ENCODE data around the gene MRGPRG. TPM values are rescaled to one million over a fixed set of nuclear protein-coding genes. Genes with fewer than 3 reads are reported as not detected.
A peak's percentile ranks its signal among the peaks of the same experiment; 100 is the strongest.

Gene MRGPRG
- total and polyA plus RNA-seq, 7 donors = not detected

DNA sequence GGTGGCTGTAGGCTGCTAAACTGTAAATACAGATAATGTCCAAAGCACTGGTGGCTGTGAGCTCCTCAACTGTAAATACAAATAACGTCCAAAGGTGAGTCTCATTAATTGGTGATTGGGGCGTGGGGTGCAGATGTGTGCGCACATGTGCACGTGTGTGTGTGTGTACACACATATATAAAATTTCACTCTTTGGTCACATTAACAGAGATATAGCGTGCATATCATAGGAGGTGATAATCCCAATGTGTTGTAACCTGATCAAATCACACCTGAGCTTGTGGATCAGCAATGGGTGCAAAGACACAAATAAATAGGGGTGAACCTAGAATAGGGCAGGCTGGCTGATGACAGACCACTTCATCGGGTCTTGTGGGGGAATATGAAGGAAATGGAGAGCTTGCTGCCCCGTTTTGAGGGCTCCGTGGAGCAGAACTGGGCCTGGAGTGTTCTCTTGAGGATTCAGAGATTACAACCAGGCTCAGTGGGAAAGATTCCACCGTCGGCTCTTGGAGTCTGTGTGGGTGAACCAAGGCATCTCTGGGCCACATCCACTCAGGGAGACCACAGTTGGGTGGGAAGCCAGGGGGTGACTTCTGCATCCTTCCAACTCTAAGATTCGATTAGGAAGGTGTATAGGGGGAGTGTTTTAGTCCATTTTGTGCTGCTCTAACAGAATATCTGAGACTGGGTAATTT is 28.6 kb downstream of the MRGPRG start:
- no peak overlapping the region for H3K27ac ChIP-seq
- no peaks in the 10 kb centered on the region for H3K4me1 ChIP-seq
- no peaks in the 10 kb centered on the region for H3K27me3 ChIP-seq
- no peaks in the 10 kb centered on the region for H3K9me3 ChIP-seq
- 85 to 91% methylated on average over 11 of the region's 11 CpGs for WGBS, 2 donors
- no peak overlapping the region for H3K4me3 ChIP-seq
- peak; percentile 57 for DNase-seq
- TF ChIP-seq, protein P1, sequence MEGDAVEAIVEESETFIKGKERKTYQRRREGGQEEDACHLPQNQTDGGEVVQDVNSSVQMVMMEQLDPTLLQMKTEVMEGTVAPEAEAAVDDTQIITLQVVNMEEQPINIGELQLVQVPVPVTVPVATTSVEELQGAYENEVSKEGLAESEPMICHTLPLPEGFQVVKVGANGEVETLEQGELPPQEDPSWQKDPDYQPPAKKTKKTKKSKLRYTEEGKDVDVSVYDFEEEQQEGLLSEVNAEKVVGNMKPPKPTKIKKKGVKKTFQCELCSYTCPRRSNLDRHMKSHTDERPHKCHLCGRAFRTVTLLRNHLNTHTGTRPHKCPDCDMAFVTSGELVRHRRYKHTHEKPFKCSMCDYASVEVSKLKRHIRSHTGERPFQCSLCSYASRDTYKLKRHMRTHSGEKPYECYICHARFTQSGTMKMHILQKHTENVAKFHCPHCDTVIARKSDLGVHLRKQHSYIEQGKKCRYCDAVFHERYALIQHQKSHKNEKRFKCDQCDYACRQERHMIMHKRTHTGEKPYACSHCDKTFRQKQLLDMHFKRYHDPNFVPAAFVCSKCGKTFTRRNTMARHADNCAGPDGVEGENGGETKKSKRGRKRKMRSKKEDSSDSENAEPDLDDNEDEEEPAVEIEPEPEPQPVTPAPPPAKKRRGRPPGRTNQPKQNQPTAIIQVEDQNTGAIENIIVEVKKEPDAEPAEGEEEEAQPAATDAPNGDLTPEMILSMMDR (IDR thresholded peaks at IDR 0.05) = no peak
- H3K36me3 ChIP-seq = no peaks in the 10 kb centered on the region
- intact Hi-C loops (cut with DNase I) = no loop called here

DNA sequence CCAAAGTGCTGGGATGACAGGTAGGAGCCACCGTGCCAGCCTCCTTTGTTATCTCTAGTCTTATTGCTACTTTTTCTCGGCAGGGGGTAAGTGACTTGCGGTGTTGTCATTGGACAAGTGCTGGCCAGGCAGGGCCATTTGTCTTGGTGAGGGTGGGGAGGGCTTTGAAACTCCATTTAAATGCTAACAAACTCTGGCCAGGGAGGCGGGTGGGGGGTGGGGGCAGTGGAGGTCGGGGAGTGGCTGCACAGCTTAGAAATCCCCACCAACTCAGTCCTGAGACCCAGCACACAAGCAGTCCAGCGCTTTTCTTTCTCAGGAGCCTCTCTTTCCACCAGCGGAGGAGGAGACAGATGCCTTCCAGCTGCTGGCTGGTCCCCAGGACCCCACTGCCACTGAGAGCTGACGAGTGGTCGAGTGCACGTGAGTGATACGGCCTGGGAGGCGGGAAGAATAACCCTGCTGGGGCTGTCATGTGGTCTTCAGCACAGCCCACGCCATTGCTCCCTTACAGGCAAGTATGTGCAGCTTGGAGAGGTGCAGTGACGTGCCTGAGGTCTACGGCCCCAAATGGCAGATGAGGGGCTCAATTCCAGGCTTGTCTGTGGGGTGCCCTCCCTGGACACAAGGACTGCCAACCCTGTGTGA is 29.3 kb downstream of the MRGPRG start:
- no peaks in the 10 kb centered on the region for H3K27me3 ChIP-seq
- H3K36me3 ChIP-seq = no peaks in the 10 kb centered on the region
- no peak for TF ChIP-seq EP300 (IDR thresholded peaks at IDR 0.05)
- TF ChIP-seq, protein P1 (IDR thresholded peaks at IDR 0.05) = no peak
- no peak for TF ChIP-seq POLR2AphosphoS5 (IDR thresholded peaks at IDR 0.05)
- no peak for TF ChIP-seq POLR2A (IDR thresholded peaks at IDR 0.05)
- no peak overlapping the region for H3K4me3 ChIP-seq
- H3K27ac ChIP-seq = no peak overlapping the region
- no peaks in the 10 kb centered on the region for H3K9me3 ChIP-seq
- intact Hi-C loops (cut with DNase I) = no loop called here
- peak; percentile 57 for DNase-seq
- no peaks in the 10 kb centered on the region for H3K4me1 ChIP-seq
- 75 to 77% methylated on average over 15 of the region's 15 CpGs for WGBS, 2 donors

DNA sequence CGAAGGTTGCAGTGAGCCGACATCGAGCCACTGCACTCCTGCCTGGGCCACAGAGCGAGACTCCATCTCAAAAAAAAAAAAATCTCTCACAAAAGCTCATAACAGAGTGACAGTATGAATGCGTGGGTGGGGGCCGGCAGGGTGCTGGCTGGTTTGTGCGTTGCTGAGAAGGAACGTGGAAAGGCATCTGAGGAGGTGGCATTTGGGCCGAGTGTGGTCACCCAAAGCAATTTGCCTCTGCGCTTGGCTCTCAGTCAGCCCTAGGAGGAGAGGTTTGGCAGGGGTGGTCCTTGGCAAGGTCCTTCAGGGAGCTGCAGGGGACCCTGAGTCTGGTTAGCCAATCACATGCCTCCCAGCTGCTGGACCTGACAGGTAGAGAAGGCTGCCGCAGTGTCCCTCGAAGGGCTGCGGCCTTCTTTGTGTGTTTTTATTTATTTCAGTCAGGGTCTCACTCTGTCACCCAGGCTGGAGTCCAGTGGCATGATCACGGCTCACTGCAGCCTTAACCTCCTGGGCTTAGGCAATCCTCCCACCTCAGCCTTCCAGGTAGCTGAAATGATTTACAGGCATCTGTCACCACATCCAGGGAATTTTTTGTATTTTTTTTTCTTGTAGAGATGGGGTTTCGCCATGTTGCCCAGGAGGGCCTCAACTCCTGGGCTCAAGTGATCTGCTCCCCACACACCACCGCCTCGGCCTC is 30.0 kb downstream of the MRGPRG start:
- no peaks in the 10 kb centered on the region for H3K4me1 ChIP-seq
- H3K36me3 ChIP-seq = no peaks in the 10 kb centered on the region
- intact Hi-C loops (cut with DNase I) = no loop called here
- no peak overlapping the region for H3K4me3 ChIP-seq
- no peak overlapping the region for H3K27ac ChIP-seq
- no peaks in the 10 kb centered on the region for H3K27me3 ChIP-seq
- 86 to 89% methylated on average over 17 of the region's 17 CpGs for WGBS, 2 donors
- TF ChIP-seq, protein P1 (IDR thresholded peaks at IDR 0.05) = no peak
- TF ChIP-seq EP300 (IDR thresholded peaks at IDR 0.05) (no peak), POLR2AphosphoS5 (IDR thresholded peaks at IDR 0.05) (no peak), POLR2A (IDR thresholded peaks at IDR 0.05) (no peak)
- DNase-seq = no peak
- no peaks in the 10 kb centered on the region for H3K9me3 ChIP-seq

DNA sequence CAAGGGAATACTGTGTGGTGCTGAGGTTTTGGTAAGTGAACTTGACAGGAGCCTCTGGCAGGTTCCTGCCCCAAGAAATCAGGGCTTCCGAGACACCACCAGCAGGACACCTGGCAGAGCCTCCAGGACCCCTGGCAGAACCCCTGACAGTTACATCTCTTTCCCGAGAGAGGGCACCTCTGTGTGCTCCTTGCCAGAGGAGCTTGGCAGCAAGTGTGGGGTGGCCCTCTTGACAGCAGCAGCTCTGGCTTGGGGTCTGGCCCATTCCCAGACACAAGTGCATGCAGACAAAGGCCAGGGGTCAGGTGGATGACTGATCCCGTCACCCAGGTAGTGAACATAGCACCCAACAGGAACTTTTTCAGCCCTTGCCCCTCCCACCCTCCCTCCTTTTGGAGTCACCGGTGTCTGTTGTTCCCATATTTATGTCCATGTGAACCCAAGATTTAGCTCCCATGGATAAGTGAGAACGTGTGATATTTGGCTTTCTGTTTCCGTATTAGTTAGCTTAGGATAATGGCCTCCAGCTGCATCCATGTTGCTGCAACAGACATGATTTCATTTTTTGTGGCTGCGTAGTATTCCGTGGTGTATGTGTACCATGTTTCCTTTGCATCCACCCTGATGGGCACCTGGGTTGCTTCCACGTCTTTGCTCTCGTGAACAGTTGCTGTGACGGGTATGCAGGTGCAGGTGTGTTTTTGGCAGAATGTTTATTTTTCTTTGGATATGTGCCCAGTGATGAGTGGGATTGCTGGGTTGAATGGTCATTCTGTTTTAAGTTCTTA is 32.3 kb downstream of the MRGPRG start:
- no peak for DNase-seq
- Histone ChIP-seq H3K4me1 (no peaks in the 10 kb centered on the region), H3K27ac (no peak overlapping the region), H3K9me3 (no peaks in the 10 kb centered on the region), H3K4me3 (no peak overlapping the region), H3K27me3 (no peaks in the 10 kb centered on the region), H3K36me3 (no peaks in the 10 kb centered on the region)
- intact Hi-C loops (cut with DNase I) = no loop called here
- WGBS, 2 donors = 80 to 86% methylated on average over 11 of the region's 11 CpGs
- no peak for TF ChIP-seq POLR2A (IDR thresholded peaks at IDR 0.05)
- TF ChIP-seq, protein P1 (IDR thresholded peaks at IDR 0.05) = no peak
- TF ChIP-seq EP300 (IDR thresholded peaks at IDR 0.05) = no peak
- no peak for TF ChIP-seq POLR2AphosphoS5 (IDR thresholded peaks at IDR 0.05)
